HG03520 (cell line): Measurements from ENCODE around the gene CDH13.

Experiments
- ATAC-seq: cut with Tn5 transposase; IDR thresholded peaks from one replicate; pipeline ENCODE4 v1.9.1; 2021; ENCODE audit warnings: mild to moderate bottlenecking, moderate library complexity; ENCODE audit not compliant: unreplicated experiment

Gene CDH13

DNA sequence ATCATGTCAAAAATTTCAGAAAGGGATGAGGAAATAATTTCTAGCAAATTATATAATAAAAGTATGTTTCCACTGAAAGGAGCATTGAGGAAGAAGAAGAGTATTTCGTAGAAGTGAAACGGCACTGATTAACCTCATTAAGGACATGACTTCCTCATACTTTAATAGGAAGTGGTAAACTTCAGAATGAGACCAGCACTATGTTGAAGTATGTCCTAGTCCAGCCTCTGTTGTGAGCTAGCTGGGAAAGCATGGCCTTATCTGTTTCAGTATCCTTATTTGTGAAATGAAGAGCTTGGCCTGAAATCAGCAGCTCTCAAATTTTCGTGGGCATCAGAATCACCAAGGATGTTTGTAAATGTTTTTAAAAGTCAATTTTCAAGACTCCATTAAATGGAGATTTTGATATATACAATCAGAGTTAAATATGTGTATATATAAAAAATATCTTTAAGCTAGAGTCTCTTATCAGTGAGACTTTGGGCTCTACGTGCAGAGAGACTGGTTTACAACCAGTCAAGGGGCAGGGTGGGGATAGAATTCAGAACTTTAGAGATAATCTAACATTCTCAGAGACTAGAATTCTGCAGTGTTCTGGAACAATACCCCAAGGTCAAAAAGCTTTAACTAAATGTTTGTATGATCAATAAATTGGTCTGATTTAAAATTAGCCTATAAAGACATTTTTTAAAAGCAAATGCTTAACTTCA, 365.4 kb downstream of the CDH13 start:
- ATAC-seq, result no peak

DNA sequence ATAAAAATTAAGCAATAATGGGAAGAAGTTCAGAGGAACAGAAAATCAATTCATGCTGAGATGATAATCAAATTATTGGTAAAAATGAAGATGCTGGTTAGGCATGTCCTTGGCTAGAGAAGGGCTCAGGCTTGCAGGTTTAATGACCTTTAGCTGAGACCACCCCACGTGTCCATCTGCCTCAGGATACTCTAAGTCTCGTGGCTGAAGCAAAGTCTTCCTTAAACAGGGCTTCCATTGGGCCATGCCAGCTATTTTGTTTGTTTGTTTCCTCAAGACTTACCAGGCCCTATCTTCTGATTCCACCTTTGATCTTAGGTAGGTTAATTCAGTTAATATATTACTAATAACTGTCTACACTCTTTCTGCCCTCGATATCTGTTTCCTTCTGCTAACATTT, 366.0 kb downstream of the CDH13 start:
- ATAC-seq, result no peak

DNA sequence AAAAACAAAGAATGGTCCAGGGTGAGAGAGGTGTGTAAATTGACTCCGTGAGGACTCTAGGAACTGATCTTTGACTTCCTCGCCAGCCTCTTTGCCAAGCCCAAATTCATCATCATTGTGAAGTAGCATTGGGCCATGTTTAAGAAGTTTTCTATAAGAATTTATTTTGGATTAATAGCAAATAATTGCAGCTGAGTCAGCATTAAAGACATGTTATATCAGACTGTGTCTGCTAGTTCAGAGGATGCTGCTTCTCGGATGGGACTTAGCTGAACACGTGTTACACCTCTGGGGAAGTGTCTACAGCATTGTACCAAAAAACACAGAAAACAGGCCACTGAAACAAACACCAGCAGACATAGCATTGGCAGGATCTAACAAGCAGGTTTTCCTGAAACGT, 366.6 kb downstream of the CDH13 start:
- no peak for ATAC-seq

DNA sequence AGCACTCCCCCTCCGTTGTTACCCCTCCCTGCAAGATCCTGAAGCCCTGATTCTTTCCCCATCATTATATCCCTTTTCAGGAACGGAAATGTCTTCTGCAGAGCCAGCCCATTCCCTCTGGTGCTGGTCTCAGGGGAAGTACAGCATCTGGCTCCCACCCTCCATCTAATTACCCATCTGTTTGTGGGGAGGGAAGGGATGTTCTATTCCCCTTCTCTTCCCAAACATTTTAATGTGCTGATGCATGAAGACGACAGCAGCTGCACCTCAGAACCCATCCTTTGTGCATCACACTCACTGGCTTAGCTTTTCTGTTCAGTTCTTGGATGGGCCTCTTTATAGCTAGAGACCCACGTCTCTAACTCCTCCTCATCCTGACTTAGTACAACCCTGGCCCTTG, 367.2 kb downstream of the CDH13 start:
- no peak for ATAC-seq

DNA sequence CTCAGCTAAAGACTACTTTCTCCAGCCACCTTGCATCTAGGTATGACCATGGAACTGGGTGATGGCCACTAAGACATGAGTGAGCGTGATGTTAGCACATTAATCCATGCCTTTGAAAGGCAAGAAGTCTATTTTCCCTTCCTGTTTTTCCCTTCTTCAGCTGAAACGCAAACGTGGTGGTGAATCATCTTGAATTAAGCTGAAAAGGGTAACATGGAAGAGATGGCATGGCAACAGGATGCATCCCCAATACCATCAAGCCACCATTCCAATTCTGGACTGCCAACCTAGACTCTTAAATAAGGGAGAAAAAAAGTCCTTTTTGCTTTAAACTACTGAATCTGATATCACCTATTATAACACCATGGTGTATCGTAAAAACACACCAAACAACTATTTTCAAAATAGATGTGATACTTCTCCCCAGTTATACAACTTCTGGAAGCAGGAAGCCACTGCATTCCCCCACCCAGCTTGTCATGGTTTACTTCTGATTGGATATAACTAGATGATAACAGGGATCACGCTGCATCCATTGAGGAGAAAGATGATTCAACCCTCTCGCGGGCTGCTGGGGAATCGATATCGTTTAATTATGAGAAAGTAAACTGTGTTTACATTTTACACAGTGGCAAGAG, 368.6 kb downstream of the CDH13 start:
- ATAC-seq, result no peak

DNA sequence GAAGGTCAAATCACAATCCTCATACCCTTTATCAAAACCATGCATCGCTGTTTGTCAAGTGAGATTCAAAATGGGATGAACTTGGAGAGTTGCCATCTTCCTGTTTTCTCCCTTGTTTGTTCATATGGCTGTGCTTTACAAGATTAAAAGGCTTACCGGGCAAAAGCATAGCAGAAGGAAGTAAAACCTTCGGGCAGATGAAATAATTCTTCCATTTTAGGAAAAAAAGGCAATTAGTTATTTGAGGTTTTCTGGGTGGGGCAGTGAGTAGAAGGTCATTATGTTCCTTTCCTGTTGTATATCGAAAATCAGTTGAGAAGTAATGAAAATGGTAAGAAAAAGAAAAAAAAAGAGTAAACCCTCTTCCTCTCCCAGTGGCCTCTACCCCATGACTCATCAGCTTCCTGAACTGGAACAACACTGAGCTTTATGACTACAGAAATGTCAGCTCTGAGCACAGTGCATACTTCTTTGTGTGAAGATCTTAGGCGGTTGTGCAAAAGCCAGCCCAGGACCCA, 369.2 kb downstream of the CDH13 start:
- ATAC-seq, result no peak

DNA sequence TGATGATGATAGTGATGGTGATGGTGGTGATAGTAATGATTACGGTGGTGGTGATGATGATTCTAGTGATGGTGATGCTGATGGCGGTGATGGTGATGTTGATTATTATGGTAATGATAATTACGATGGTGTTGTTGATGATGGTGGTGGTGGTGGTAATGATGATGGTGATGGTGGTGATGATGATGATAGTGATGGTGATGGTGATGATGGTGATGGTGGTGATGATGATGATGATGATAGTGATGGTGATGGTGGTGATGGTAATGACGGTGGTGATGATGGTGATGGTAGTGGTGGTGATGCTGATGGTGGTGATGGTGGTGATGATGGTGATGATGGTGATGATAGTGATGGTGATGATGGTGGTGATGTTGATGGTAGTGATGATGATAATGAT, 370.0 kb downstream of the CDH13 start:
- no peak for ATAC-seq

DNA sequence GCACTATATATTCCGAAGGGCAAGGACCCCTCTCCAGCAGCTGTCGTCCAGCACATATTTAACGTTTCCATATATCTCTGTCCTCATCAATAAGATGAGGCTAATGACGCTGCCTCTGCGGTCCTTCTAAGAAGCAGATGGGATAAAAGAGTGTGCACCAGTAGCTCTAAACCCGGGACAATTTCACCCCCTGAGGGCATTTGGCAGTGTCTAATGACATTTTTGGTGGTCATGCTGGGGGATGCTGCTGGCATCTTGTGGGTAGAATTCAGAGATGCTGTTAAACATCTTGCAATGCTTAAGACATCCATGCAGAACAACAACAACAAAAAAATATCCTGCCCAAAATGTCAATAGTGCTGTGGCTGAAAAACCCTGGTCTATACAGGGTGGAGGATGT, 372.9 kb downstream of the CDH13 start:
- no peak for ATAC-seq

DNA sequence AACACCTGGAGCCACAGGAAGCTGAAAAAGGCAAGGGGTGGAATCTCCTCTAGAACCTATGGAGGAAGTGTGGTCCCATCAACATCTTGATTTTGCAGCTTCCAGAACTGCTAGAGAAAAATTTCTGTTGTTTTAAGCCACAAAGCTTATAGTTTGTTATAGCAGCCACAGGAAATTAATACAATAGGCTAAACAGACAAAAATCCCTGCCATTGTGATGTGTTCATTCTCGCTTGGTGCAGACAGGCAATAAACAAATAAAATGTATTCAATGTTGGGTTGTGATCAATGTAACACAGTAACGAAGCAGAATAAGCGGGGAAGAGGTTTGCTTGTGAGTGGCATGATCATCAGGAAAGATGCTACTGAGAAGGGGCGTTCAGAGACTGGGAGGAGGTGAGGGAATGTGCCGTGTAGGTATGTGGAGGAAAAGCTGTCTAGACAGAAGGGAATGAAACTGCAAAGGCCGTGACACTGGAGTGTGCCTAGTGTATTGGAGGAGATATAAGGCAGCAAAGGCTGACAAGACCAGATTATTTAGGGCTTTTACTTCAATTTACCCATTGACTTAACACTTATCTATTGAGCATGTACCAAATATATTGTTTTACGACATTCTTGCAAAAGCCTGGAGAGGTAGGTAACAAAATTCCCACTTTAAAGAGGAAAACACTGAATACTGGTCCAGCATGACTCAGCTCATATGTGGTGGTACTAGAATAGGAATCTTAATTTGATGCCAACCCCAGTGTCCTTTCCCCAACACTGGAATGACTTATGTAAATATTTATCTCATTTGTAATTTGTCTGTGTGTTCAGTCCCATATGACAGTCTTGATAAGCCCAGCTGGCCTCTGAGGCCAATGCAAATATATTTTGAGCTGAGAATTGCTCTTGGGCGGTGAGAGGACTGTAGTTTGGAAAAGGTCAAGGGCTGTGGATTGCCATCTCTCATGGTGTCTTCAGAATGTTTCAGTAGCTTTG, 375.9 kb downstream of the CDH13 start:
- no peak for ATAC-seq

DNA sequence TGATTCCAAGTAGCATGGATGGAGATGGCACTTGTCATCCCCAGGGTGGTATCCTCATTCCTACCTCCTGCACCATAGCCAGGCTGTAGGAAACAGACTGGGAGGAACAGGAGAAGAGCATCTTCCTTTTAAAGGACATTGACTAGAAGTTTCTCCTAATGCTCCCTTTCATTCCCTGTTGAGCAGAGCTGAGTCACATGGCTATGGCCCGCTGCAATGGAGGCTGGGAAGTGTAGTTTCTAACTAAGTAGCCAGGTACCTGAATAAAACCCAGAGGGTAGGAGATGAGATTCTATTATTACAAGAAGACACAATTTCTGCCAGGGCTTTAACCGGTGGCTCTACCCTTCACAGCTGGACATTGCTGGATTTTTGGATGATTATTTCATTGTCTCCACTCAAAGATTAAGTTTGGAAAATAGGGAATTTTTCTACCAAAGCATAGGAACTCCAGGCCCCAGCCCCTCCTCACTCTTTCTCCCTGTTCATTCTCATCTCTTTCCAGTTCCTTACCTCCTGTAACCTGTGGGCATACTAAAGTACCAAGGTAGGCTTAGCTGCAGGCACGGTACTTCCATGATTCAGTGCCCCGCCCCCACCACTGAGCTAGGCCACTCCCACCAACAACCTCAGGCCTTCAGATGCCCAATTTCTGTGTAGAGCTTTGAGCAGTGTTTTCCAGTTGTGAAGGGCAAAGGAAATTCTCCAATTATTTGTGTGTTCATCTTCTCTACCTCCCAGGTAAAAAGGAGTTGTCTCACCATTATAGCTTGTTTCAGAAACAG, 378.3 kb downstream of the CDH13 start:
- ATAC-seq, result no peak

DNA sequence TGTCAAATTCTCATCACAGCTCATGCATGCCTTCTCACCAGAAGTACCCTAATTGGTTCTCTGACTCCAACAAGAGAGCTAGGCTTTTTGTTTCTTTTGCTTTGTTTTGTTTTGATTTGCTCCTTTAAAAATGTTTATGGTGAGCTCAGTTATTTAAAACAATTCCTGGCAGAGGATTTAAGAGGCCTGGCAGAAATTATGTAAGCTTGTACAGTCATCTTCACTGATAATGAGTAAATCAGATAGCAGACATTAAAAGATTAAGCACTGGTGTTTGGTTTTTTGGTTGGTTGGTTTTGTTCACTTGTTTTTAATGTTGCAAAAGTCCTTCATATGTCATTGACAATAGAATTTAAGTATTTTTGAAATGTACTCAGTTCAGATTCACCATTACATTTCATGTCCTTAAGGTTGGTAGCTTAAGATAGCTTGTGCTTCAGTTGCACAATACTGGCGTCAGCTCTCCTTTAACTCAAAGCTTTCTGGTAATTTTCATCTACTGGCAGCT, 378.9 kb downstream of the CDH13 start:
- ATAC-seq, result no peak

DNA sequence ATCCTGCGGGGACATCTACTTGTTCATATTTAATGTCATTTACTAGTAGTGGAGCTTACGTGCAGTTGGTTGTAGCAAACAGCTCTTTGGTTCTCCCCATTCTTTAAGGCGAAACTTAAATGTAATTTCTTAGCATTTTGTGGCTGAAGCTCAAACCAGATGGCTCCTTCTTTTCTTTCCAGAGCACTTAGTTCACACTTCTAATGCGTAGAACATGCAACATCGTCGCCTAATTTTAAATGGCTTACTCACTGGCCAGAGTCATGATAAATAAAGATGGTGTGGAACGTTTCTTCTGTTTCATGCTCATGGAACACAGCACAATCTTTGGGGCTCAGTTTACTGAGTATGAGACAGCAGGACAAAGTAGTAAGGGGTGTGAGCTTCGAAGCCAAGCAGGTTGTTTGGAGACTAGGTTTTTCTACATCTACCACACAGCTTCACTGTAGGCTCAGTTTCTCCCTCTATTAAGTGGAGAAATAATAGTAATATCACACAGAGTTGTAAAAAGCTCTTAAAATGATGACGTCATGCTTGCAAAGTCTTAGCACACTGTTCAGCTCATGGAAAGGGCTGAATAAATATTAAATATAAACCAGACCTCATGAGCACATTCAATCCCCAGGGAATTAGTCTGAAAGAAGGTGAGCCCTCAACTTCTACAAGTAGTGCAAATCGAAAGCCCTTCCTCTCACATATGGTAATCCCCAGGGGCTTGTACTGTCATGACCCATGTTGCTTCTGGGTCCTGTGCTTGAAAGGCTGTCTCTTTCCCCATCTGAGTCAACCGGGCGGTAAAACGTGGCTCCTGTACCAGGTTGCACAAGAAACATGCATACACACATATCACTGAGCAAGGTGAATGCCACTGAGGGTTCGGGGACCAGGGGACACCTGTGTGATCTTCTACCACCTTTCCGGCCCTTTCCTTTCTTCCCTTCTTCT, 384.3 kb downstream of the CDH13 start:
- no peak for ATAC-seq

DNA sequence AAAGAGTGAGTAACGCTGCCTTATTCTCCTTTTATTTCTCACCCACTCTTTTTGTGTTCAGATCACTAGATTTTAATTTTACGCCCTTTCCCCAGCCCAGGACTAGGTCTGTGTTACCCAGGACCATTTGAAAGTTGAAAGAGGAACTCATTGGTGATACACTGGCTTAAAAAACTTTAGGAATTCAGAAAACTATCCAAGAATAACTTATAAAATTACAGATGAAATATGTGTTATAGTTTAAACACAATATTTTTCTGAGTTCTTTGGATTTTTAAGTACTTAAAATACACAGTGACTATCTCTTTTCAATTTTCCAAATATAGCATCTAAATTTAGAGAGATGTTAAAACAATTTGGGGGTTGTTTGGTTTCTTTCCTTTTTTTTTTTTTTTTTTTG, 385.2 kb downstream of the CDH13 start:
- no peak for ATAC-seq

DNA sequence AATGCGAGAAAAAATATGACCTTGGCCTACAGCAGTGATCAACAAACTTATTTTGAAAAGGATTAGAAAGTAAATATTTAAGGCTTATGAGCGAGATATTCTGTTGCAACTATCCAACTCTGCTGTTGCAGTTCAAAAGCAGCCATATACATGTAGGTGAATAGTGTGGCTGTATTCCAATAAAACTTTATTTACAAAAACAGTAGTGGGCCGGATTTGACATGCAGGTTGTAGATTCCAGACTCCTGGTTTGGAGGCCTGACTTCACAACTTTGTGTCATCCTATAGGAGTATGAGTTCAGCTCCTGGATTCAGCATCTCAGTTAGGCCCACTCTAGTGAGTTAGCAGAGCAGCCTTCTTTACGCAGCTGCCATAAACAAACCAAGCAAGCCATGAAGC, 386.3 kb downstream of the CDH13 start:
- ATAC-seq, result no peak

DNA sequence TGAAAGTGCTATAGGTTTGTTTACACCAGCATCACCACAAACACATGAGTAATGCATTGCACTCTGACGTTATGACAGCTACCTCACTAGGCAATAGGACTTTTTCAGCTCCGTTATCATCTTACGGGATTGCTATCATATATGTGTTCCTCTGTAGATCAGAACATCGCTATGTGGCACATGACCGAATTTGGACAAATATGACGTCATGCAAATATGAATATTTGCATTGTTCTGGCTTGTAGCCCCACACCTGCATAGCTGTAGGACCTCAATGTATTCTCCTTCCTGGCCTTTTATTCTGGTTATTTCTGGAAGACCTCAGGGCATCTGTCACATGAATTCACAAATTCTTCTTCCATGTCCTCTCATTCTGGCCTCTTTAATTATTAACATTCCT, 393.2 kb downstream of the CDH13 start:
- ATAC-seq, result no peak

DNA sequence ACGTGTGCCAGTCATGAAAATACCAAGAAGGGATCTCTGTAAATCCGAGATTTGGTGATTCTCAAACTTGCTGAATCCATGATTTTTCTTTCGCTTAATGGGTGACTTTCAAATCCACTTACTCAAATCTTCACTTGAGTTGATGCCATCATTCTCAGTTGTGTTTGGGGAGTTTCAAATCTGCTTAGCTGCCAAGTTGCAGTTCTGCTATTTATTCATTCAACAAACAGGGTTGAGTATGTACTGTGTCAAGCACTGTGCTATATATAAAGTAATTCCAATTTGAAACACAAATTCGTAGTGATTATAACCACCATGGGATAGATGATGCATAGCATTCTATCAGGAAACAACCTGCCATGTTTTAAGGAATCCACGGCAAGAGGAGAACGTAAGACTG, 394.3 kb downstream of the CDH13 start:
- no peak for ATAC-seq

DNA sequence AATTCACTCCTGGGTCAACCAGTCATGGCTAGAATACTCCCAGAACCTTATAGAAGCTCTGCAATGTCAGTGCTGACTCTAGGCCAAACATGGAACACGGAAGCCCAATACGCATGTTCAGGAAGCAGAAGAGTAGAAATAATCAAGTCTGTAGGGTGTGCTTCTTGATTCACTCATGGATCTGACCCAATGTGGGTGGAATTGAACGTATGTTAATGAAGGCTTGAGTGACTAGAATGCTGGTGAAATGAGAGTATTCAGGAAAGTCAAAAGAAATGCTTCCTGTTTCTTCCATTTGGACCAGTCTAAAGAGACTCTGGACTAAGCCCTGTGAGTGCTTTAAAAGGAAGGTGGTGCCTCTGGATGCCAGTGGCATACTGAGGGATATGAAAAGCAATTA, 395.0 kb downstream of the CDH13 start:
- ATAC-seq, result no peak

DNA sequence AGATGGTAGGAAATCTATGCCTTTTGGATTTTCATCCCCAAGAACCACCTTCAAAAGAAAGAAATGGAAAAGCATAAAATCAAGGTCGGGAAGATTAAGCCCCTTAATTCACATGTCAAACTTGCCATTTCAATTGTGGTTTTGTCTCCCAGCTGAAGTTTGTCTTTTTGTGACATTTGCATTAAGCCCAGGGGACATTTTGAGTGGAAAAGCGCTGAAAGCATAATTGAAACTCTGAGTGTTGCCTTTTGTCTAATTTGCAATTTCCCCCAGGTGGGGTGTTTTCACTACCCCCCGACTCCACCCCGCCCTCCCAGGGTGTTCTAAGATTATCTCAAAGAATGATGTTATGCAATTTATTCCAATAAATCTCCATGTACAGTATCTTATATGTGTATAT, 396.2 kb downstream of the CDH13 start:
- ATAC-seq, result no peak

DNA sequence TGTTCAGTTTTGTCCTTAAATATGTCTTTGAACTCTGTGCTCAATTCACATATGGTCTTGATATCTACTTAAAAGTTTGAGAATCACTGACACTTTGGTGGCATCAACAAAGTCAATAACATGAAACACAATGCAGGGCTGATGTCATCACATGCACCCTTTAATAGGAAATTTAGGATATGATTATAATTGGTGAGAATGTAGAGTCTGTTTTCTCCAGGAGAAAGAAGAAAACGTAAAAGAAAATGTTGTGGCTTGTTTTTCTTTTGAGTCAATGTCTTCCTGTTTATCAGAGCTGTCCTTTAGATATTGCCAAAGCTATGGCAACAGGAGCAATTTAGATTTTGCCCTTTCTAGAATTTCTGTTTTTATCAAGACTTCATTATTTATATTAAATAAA, 396.9 kb downstream of the CDH13 start:
- ATAC-seq, result no peak
